Measurements from ENCODE around the gene RBFOX1. TPM values are rescaled to one million over a fixed set of nuclear protein-coding genes. Genes with fewer than 3 reads are reported as not detected.

Gene RBFOX1
- total RNA-seq, 4 donors from 2014 or later = 0.08 to 0.32 TPM; not detected in 2

DNA sequence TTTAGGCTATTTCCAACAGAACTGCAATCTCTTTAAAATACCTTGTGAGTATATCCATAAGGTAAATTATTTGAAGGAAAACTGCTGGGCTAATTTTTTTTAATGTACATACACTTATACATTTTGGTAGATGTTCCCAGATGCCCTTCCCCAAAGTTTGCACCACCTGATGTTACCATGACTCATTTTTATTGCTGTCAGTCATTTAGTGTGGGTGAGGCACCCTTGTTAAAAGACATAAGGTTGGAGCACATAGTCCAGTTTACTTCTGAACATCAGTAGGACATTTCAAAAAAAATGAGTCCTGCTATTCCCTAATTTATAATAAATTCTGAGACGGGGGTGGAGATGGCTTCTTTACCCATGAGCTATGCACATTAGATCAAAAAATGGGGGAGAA lies 138.6 kb downstream of the RBFOX1 start:
- TF ChIP-seq POLR2AphosphoS5 (IDR thresholded peaks at IDR 0.05) (no peak), EP300 (IDR thresholded peaks at IDR 0.05) (no peak), POLR2A (IDR thresholded peaks at IDR 0.05) (no peak)
- TF ChIP-seq, protein P1, sequence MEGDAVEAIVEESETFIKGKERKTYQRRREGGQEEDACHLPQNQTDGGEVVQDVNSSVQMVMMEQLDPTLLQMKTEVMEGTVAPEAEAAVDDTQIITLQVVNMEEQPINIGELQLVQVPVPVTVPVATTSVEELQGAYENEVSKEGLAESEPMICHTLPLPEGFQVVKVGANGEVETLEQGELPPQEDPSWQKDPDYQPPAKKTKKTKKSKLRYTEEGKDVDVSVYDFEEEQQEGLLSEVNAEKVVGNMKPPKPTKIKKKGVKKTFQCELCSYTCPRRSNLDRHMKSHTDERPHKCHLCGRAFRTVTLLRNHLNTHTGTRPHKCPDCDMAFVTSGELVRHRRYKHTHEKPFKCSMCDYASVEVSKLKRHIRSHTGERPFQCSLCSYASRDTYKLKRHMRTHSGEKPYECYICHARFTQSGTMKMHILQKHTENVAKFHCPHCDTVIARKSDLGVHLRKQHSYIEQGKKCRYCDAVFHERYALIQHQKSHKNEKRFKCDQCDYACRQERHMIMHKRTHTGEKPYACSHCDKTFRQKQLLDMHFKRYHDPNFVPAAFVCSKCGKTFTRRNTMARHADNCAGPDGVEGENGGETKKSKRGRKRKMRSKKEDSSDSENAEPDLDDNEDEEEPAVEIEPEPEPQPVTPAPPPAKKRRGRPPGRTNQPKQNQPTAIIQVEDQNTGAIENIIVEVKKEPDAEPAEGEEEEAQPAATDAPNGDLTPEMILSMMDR (IDR thresholded peaks at IDR 0.05) = no peak
- DNase-seq (ENCODE audit: low spot score in 2 of 2) = no peak

DNA sequence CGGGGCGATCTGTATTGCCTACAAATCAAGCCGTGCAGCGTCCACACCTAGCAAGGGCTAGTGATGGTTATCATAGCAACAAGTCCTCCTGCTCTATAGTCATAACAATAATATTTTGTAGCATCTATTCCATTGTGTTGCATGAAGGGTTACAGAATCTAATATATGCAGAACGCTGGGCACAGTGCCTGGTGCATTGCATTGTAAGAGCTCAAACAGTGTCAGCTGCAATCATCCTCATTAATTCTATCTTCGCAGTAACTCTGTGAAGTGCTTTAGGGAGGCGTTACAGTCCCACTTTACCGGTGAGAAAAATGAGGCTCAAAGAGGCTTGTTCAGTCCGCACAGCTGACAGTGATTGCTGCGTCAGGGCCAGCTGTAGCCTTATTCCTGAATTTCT lies 149.4 kb downstream of the RBFOX1 start:
- peaks cover 3% of the 10 kb centered on the region for H3K27me3 ChIP-seq
- H3K9me3 ChIP-seq = no peaks in the 10 kb centered on the region
- DNase-seq (ENCODE audit: low spot score in 2 of 2) = no peak
- no peaks in the 10 kb centered on the region for H3K4me1 ChIP-seq
- 68% methylated on average over 10 of the region's 10 CpGs for WGBS
- no peak overlapping the region for H3K4me3 ChIP-seq
- no peaks in the 10 kb centered on the region for H3K36me3 ChIP-seq
- TF ChIP-seq POLR2AphosphoS5 (IDR thresholded peaks at IDR 0.05) = no peak
- TF ChIP-seq EP300 (IDR thresholded peaks at IDR 0.05) = no peak
- no peak for TF ChIP-seq POLR2A (IDR thresholded peaks at IDR 0.05)
- TF ChIP-seq, protein P1 (IDR thresholded peaks at IDR 0.05) = no peak
- H3K27ac ChIP-seq = no peak overlapping the region

More for the DNA sequence above, 138.6 kb downstream of the RBFOX1 start:
- 11% methylated on average over 1 of the region's 1 CpG for WGBS
- no peak overlapping the region for H3K4me3 ChIP-seq
- no peaks in the 10 kb centered on the region for H3K27me3 ChIP-seq
- no peak overlapping the region for H3K27ac ChIP-seq
- no peaks in the 10 kb centered on the region for H3K36me3 ChIP-seq
- H3K4me1 ChIP-seq = no peaks in the 10 kb centered on the region
- H3K9me3 ChIP-seq = no peaks in the 10 kb centered on the region

DNA sequence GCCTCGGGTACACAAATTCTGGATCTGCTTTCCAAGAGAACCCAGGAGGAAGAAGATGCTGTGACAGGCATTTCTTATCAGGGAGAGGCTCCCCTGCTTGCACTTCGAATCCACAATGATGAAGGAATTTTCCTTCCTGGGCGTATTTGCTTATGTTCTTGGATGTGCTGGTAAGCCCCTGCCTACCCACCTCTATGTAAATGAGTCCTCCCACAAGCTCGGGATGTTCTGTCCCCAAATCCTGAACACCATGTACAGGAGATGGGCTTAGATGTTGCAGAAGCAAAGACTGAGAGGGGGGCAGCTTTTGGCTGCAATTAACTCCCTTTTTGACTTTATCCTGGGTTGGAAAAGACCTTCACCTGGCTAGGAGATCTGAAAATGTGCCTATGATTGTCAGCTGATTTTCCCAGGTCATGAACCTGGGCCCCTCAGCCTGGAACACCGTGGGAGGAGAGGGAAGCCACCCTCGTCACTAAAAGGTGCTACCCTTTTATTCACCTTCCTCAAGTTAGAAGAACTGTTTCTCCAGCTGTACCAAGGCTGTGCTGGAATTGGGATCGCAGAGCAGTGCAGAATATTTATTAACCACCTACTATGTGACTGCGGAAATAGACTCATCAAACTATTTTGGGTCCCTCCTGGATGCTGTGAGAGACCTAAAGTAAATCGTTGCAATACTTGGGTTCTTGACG lies 150.1 kb downstream of the RBFOX1 start:
- Histone ChIP-seq H3K4me1 (no peaks in the 10 kb centered on the region), H3K36me3 (no peaks in the 10 kb centered on the region), H3K4me3 (no peak overlapping the region), H3K9me3 (no peaks in the 10 kb centered on the region), H3K27ac (no peak overlapping the region), H3K27me3 (peaks cover 3% of the 10 kb centered on the region)
- no peak for TF ChIP-seq EP300 (IDR thresholded peaks at IDR 0.05)
- TF ChIP-seq, protein P1 (IDR thresholded peaks at IDR 0.05) = no peak
- TF ChIP-seq POLR2AphosphoS5 (IDR thresholded peaks at IDR 0.05) = no peak
- TF ChIP-seq POLR2A (IDR thresholded peaks at IDR 0.05) = no peak
- 55% methylated on average over 10 of the region's 10 CpGs for WGBS
- no peak for DNase-seq (ENCODE audit: low spot score in 2 of 2)

DNA sequence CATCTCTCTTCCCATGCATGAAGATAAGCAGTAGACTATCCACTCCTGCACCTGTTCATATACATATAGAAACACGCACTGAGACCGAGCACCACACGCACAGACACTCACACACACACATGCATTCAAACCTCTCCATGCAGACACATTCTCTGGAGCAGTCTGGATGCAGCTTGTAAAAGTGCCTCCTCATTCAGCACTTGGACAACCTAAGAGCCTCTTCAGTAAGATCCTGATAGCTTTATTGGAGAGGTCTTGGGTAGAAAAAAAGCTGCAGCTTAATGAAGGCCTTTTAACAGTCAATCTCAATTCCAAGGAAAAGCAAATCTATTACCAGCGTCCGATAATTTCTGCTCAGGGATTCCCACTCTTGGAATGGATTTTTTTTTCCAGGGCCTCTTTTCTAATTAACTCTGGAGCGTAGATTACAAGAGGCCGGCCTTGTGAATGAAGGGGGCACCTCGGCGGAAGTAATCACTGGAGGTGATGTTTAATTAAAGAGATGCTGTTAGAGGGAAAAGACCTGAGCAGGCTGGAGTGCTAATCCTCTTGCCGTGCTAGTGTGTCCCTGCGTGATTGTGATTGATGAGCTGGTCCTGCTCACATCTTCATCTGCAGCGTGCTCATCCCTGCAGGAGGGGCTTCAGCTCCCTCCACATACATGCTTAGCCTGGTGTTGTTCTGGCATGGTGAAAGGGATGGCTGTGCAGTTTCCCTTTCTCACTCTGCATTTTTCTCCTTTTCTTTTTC lies 155.1 kb downstream of the RBFOX1 start:
- 80% methylated on average over 12 of the region's 12 CpGs for WGBS
- H3K4me1 ChIP-seq = no peaks in the 10 kb centered on the region
- H3K27ac ChIP-seq = no peak overlapping the region
- TF ChIP-seq, protein P1 (IDR thresholded peaks at IDR 0.05) = no peak
- TF ChIP-seq POLR2AphosphoS5 (IDR thresholded peaks at IDR 0.05) (no peak), EP300 (IDR thresholded peaks at IDR 0.05) (no peak), POLR2A (IDR thresholded peaks at IDR 0.05) (no peak)
- no peaks in the 10 kb centered on the region for H3K9me3 ChIP-seq
- no peak overlapping the region for H3K4me3 ChIP-seq
- no peak for DNase-seq (ENCODE audit: low spot score in 2 of 2)
- H3K36me3 ChIP-seq = no peaks in the 10 kb centered on the region
- H3K27me3 ChIP-seq = no peaks in the 10 kb centered on the region

DNA sequence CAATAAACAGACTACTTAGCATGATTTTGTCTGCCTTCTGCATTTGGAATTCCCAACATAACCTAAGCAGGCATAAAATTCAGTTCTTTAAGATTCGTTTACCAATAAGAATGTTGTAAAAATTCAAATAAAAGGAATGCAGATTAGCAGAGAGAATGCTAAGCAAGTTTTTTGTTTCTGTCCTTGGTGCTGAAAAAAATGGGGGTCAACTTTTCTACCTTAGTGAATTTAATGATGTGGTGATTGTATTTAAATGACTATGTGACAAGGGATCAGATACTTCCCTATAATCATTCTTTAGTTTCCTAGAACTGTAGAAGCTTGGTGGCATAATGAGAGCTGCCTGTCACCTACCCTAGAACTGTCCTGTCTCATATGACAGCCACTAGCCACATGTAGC lies 159.5 kb downstream of the RBFOX1 start:
- Histone ChIP-seq H3K27me3 (no peaks in the 10 kb centered on the region), H3K4me3 (no peak overlapping the region), H3K36me3 (no peaks in the 10 kb centered on the region), H3K4me1 (no peaks in the 10 kb centered on the region), H3K9me3 (no peaks in the 10 kb centered on the region), H3K27ac (no peak overlapping the region)
- WGBS = 23% methylated on average over 1 of the region's 1 CpG
- TF ChIP-seq POLR2AphosphoS5 (IDR thresholded peaks at IDR 0.05) = no peak
- TF ChIP-seq EP300 (IDR thresholded peaks at IDR 0.05) = no peak
- TF ChIP-seq, protein P1 (IDR thresholded peaks at IDR 0.05) = no peak
- TF ChIP-seq POLR2A (IDR thresholded peaks at IDR 0.05) = no peak
- DNase-seq (ENCODE audit: low spot score in 2 of 2) = no peak
